HG02840 (cell line): Measurements from ENCODE around the gene FEN1.

Experiments
- ATAC-seq: cut with Tn5 transposase; IDR thresholded peaks from one replicate; pipeline ENCODE4 v1.9.1; 2021; ENCODE audit warnings: mild to moderate bottlenecking, moderate library complexity, moderate number of reproducible peaks; ENCODE audit not compliant: unreplicated experiment, low FRiP score

The FEN1 gene

GRCh38 chr11:61815790-61816735, 23.4 kb downstream of the FEN1 start:
- ATAC-seq = peak; percentile 26

- peak; percentile 38 for ATAC-seq
Measured at GRCh38 chr11:61816736-61817455, 24.2 kb downstream of the FEN1 start, which contains the start of gene FADS1. Gene FADS1 (minus strand): TSS chr11:61817003. CDS start chr11:61816929, 74 bp downstream.

- ATAC-seq = no peak
Measured at GRCh38 chr11:61817471-61818202, 24.9 kb downstream of the FEN1 start.

GRCh38 chr11:61820174-61820573, 27.5 kb downstream of the FEN1 start:
- no peak for ATAC-seq

- ATAC-seq = no peak
Measured at GRCh38 chr11:61826930-61827570, 34.3 kb downstream of the FEN1 start.

- ATAC-seq = peak; percentile 60
Measured at GRCh38 chr11:61827571-61828378, 35.1 kb downstream of the FEN1 start, which contains the start of gene FADS2. Gene FADS2 (plus strand): TSS chr11:61828300. CDS start chr11:61828391, 91 bp downstream.

GRCh38 chr11:61828379-61828628, 35.6 kb downstream of the FEN1 start:
- ATAC-seq = peak; percentile 8

- ATAC-seq = peak; percentile 28
Measured at GRCh38 chr11:61828629-61829407, 36.1 kb downstream of the FEN1 start.

GRCh38 chr11:61829806-61830205, 37.1 kb downstream of the FEN1 start:
- no peak for ATAC-seq

GRCh38 chr11:61830237-61831105, 37.8 kb downstream of the FEN1 start:
- ATAC-seq = no peak

GRCh38 chr11:61832207-61832606, 39.5 kb downstream of the FEN1 start:
- ATAC-seq = no peak

- ATAC-seq = no peak
Measured at GRCh38 chr11:61832754-61833153, 40.0 kb downstream of the FEN1 start.

GRCh38 chr11:61833471-61833870, 40.8 kb downstream of the FEN1 start:
- ATAC-seq = no peak

GRCh38 chr11:61833926-61834277, 41.2 kb downstream of the FEN1 start:
- ATAC-seq = no peak

- ATAC-seq = peak; percentile 82
Measured at GRCh38 chr11:61834278-61835048, 41.8 kb downstream of the FEN1 start.

GRCh38 chr11:61836193-61836592, 43.5 kb downstream of the FEN1 start:
- ATAC-seq = no peak

GRCh38 chr11:61837411-61838005, 44.8 kb downstream of the FEN1 start:
- no peak for ATAC-seq
